IPS-15b (cell line): Measurements from ENCODE around the gene RICTOR.
"Not testable (repeated sequence)": the region's sequence is repeated elsewhere in the genome, so short reads cannot be mapped to it uniquely, and the experiment has no call there.

Experiments
- H3K27me3 ChIP-seq: one replicate; pipeline ENCODE4 v1.6.1; 2013; ENCODE audit warnings: low read length; ENCODE audit not compliant: control insufficient read depth, insufficient read depth
- H3K36me3 ChIP-seq: one replicate; pipeline ENCODE4 v1.6.1; 2013; ENCODE audit warnings: low read length; ENCODE audit not compliant: control insufficient read depth, insufficient read depth
- H3K4me1 ChIP-seq: one replicate; pipeline ENCODE4 v1.6.1; 2013; ENCODE audit warnings: mild to moderate bottlenecking, low read length; ENCODE audit not compliant: control insufficient read depth, insufficient read depth
- H3K4me3 ChIP-seq: one replicate; pipeline ENCODE4 v1.5.1; 2013; ENCODE audit warnings: low read depth, low read length
- H3K9ac ChIP-seq: one replicate; pipeline ENCODE4 v1.6.1; 2013; ENCODE audit warnings: low read depth, mild to moderate bottlenecking, low read length
- H3K9me3 ChIP-seq: one replicate; pipeline ENCODE4 v1.6.1; 2013; ENCODE audit warnings: mild to moderate bottlenecking, low read length; ENCODE audit not compliant: control insufficient read depth, insufficient read depth

The RICTOR gene

GRCh38 chr5:39001683-39002082 lies 72.5 kb downstream of the RICTOR start:
- no peaks in the 10 kb centered on the region for H3K36me3 ChIP-seq
- no peak overlapping the region for H3K4me3 ChIP-seq
- no peaks in the 10 kb centered on the region for H3K4me1 ChIP-seq
- H3K9me3 ChIP-seq: no peaks in the 10 kb centered on the region
- no peaks in the 10 kb centered on the region for H3K27me3 ChIP-seq
- no peak overlapping the region for H3K9ac ChIP-seq

GRCh38 chr5:38999037-38999436 lies 75.2 kb downstream of the RICTOR start:
- Histone ChIP-seq H3K36me3 (no peaks in the 10 kb centered on the region), H3K4me3 (no peak overlapping the region), H3K27me3 (no peaks in the 10 kb centered on the region), H3K9ac (no peak overlapping the region), H3K9me3 (no peaks in the 10 kb centered on the region), H3K4me1 (no peaks in the 10 kb centered on the region)

GRCh38 chr5:38997591-38997990 lies 76.6 kb downstream of the RICTOR start:
- Histone ChIP-seq H3K4me3 (no peak overlapping the region), H3K27me3 (no peaks in the 10 kb centered on the region), H3K9me3 (no peaks in the 10 kb centered on the region), H3K4me1 (no peaks in the 10 kb centered on the region), H3K9ac (no peak overlapping the region), H3K36me3 (no peaks in the 10 kb centered on the region)

GRCh38 chr5:38996123-38996522 lies 78.1 kb downstream of the RICTOR start:
- Histone ChIP-seq H3K36me3 (no peaks in the 10 kb centered on the region), H3K27me3 (no peaks in the 10 kb centered on the region), H3K9me3 (no peaks in the 10 kb centered on the region), H3K4me3 (no peak overlapping the region), H3K4me1 (no peaks in the 10 kb centered on the region), H3K9ac (no peak overlapping the region)

GRCh38 chr5:38994324-38994927 lies 79.8 kb downstream of the RICTOR start:
- no peaks in the 10 kb centered on the region for H3K9me3 ChIP-seq
- no peak overlapping the region for H3K4me3 ChIP-seq
- no peaks in the 10 kb centered on the region for H3K27me3 ChIP-seq
- H3K9ac ChIP-seq: no peak overlapping the region
- H3K4me1 ChIP-seq: no peaks in the 10 kb centered on the region
- no peaks in the 10 kb centered on the region for H3K36me3 ChIP-seq

- H3K36me3 ChIP-seq, H3K4me1 ChIP-seq, H3K9ac ChIP-seq, H3K9me3 ChIP-seq, H3K27me3 ChIP-seq, H3K4me3 ChIP-seq: not testable (repeated sequence)
Measured at GRCh38 chr5:38989974-38990719, 84.1 kb downstream of the RICTOR start.

- no peaks in the 10 kb centered on the region for H3K36me3 ChIP-seq
- no peak overlapping the region for H3K4me3 ChIP-seq
- H3K9me3 ChIP-seq: no peaks in the 10 kb centered on the region
- no peaks in the 10 kb centered on the region for H3K27me3 ChIP-seq
- no peak overlapping the region for H3K9ac ChIP-seq
- no peaks in the 10 kb centered on the region for H3K4me1 ChIP-seq
Measured at GRCh38 chr5:38985909-38986452, 88.2 kb downstream of the RICTOR start.

- no peaks in the 10 kb centered on the region for H3K9me3 ChIP-seq
- no peaks in the 10 kb centered on the region for H3K27me3 ChIP-seq
- peaks cover 8% of the 10 kb centered on the region for H3K4me1 ChIP-seq
- H3K36me3 ChIP-seq: no peaks in the 10 kb centered on the region
- H3K9ac ChIP-seq: no peak overlapping the region
- H3K4me3 ChIP-seq: no peak overlapping the region
Measured at GRCh38 chr5:38979535-38979934, 94.7 kb downstream of the RICTOR start.

- Histone ChIP-seq H3K36me3 (no peaks in the 10 kb centered on the region), H3K4me3 (no peak overlapping the region), H3K4me1 (peaks cover 8% of the 10 kb centered on the region), H3K9me3 (no peaks in the 10 kb centered on the region), H3K27me3 (no peaks in the 10 kb centered on the region), H3K9ac (no peak overlapping the region)
Measured at GRCh38 chr5:38978036-38978435, 96.2 kb downstream of the RICTOR start.

- peaks cover 2% of the 10 kb centered on the region for H3K36me3 ChIP-seq
Measured at GRCh38 chr5:38968665-38969064, 105.5 kb downstream of the RICTOR start.

GRCh38 chr5:38961691-38962090 lies 112.5 kb downstream of the RICTOR start:
- no peaks in the 10 kb centered on the region for H3K4me1 ChIP-seq
- H3K9me3 ChIP-seq: no peaks in the 10 kb centered on the region
- H3K36me3 ChIP-seq: peaks cover 2% of the 10 kb centered on the region
- no peaks in the 10 kb centered on the region for H3K27me3 ChIP-seq
- no peak overlapping the region for H3K4me3 ChIP-seq
- H3K9ac ChIP-seq: no peak overlapping the region

More at GRCh38 chr5:38968665-38969064, 105.5 kb downstream of the RICTOR start:
- Histone ChIP-seq H3K4me3 (no peak overlapping the region), H3K9ac (no peak overlapping the region), H3K9me3 (no peaks in the 10 kb centered on the region), H3K27me3 (no peaks in the 10 kb centered on the region), H3K4me1 (no peaks in the 10 kb centered on the region)

GRCh38 chr5:38953426-38954012 lies 120.7 kb downstream of the RICTOR start:
- H3K27me3 ChIP-seq: no peaks in the 10 kb centered on the region
- H3K36me3 ChIP-seq: peaks cover 9% of the 10 kb centered on the region
- H3K4me3 ChIP-seq: no peak overlapping the region
- no peaks in the 10 kb centered on the region for H3K4me1 ChIP-seq
- H3K9me3 ChIP-seq: no peaks in the 10 kb centered on the region
- no peak overlapping the region for H3K9ac ChIP-seq
